Tibial nerve (tissue), 4 donors: ENCODE results near the gene MBNL2. TPM values are rescaled to one million over a fixed set of nuclear protein-coding genes. Genes with fewer than 3 reads are reported as not detected.

Source experiments
- DNase-seq, 2 donors: peaks; one replicate each; pipeline ENCODE4 v3.0.0-alpha.2; 2019; ENCODE audit warnings: low spot score in 2 of 2
- H3K27ac ChIP-seq, 4 donors: fragments of 200-600 bp; sonication (generic) in 3 of 4; one replicate each; pipeline ENCODE4 v1.5.1; 2017 to 2019; ENCODE audit warnings: mild to moderate bottlenecking in 1 of 4
- H3K27me3 ChIP-seq, 2 donors: fragments of 200-600 bp; sonication (generic) in 1 of 2; one replicate each; pipeline versions ENCODE4 v1.5.1 to v1.6.0; 2017 to 2019
- H3K36me3 ChIP-seq, 3 donors: fragments of 200-600 bp; sonication (generic); one replicate each; pipeline ENCODE4 v1.5.1; 2018 to 2019
- H3K4me1 ChIP-seq, 4 donors: fragments of 200-600 bp; sonication (generic) in 3 of 4; one replicate each; pipeline ENCODE4 v1.5.1; 2017 to 2019
- H3K4me3 ChIP-seq, 4 donors: fragments of 200-600 bp; sonication (generic) in 3 of 4; one replicate each; pipeline ENCODE4 v1.5.1; 2017 to 2019; ENCODE audit warnings: mild to moderate bottlenecking in 1 of 4, moderate library complexity in 1 of 4
- H3K9me3 ChIP-seq, 4 donors: fragments of 200-600 bp; sonication (generic) in 3 of 4; one replicate each; pipeline ENCODE4 v1.5.1; 2017 to 2019
- EP300 ChIP-seq, 2 donors: sonication (generic); formaldehyde crosslinking; IDR thresholded peaks; one replicate each; pipeline ENCODE4 v1.6.1; 2017; ENCODE audit warnings: antibody characterized with exemption in 2 of 2, mild to moderate bottlenecking in 1 of 2
- POLR2A ChIP-seq, 2 donors: fragments of 450-650 bp; IDR thresholded peaks; one replicate each; pipeline ENCODE4 v1.6.1; 2017; ENCODE audit warnings: antibody characterized with exemption in 2 of 2, mild to moderate bottlenecking in 2 of 2, moderate library complexity in 2 of 2
- WGBS, 2 donors: methylation state at CpG; one replicate each; pipeline ENCODE4 v1.1.5; 2018; 5-methylcytosine and 5-hydroxymethylcytosine counted together
- total RNA-seq, 4 donors: library from RNA; depleted of rRNA; stranded (reverse); fragments of >200 nt; gene quantifications; one replicate each; pipeline ENCODE4 v1.1.0, GENCODE V29; 2016
- TF ChIP-seq, protein P1 (sequence below), 5 experiments: fragments of 200-600 bp in 3 of 5; fragments of 450-650 bp in 2 of 5; sonication (generic) in 3 of 5; IDR thresholded peaks; one replicate each; pipeline ENCODE4 v1.5.1; 2016 to 2019; ENCODE audit warnings: antibody characterized with exemption in 5 of 5, mild to moderate bottlenecking in 3 of 5, moderate library complexity in 2 of 5

Gene MBNL2
- total RNA-seq, 4 donors from 2014 or later: 87.9 to 126 (median 95.5) TPM

DNA sequence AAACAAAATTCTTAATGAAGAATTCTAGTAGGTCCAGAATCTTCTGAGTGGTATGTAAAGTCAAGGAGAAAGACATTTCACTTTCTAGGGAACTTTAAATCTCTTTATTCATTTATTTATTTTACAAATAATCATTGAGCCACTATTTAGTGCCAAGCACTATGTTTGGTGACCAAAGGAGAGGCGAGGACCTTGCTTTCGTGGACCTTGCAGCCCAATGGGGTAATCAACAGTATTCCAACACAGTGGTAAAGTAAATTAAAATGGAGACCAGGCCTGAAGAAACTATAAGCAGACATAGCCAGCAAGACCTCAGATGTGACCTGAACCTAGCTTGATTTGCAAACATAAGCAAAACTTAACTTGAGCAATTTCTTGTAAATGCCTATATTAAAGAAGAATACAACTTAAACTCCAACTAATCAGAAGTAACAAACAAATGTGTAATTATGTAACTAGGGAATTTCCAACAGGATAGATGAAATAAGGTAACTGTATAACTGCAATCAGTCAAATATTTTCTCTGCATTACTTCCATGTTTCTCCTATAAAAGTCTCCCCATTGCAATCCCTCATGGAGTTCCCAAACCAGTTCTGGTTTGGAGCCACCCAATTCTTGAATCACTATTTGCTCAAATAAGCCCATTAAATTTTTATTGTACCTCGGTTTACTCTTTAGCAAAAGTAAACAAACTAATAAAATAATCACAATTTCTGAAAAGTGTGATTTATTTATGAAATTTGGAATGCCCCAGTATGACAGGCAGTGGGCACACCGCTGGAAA lies 67.6 kb downstream of the MBNL2 start:
- TF ChIP-seq, protein P1, sequence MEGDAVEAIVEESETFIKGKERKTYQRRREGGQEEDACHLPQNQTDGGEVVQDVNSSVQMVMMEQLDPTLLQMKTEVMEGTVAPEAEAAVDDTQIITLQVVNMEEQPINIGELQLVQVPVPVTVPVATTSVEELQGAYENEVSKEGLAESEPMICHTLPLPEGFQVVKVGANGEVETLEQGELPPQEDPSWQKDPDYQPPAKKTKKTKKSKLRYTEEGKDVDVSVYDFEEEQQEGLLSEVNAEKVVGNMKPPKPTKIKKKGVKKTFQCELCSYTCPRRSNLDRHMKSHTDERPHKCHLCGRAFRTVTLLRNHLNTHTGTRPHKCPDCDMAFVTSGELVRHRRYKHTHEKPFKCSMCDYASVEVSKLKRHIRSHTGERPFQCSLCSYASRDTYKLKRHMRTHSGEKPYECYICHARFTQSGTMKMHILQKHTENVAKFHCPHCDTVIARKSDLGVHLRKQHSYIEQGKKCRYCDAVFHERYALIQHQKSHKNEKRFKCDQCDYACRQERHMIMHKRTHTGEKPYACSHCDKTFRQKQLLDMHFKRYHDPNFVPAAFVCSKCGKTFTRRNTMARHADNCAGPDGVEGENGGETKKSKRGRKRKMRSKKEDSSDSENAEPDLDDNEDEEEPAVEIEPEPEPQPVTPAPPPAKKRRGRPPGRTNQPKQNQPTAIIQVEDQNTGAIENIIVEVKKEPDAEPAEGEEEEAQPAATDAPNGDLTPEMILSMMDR (IDR thresholded peaks at IDR 0.05): no peak
- TF ChIP-seq EP300 (IDR thresholded peaks at IDR 0.05) (no peak), POLR2A (IDR thresholded peaks at IDR 0.05) (no peak)
- Histone ChIP-seq H3K4me1 (peaks cover 0 to 64% (median 8%) of the 10 kb centered on the region in 4 donors), H3K9me3 (no peaks in the 10 kb centered on the region), H3K27ac (no peak overlapping the region), H3K4me3 (no peak overlapping the region), H3K36me3 (no peaks in the 10 kb centered on the region), H3K27me3 (no peaks in the 10 kb centered on the region)
- 98 to 99% methylated on average over 4 of the region's 4 CpGs for WGBS, 2 donors
- DNase-seq: no peak

- TF ChIP-seq POLR2A (IDR thresholded peaks at IDR 0.05): no peak
- TF ChIP-seq, protein P1 (IDR thresholded peaks at IDR 0.05): no peak
- TF ChIP-seq EP300 (IDR thresholded peaks at IDR 0.05): no peak
- peaks cover 0 to 85% (median 19%) of the 10 kb centered on the region in 4 donors for H3K4me1 ChIP-seq
- 33 to 40% methylated on average over 5 of the region's 5 CpGs for WGBS, 2 donors
- no peak for DNase-seq
- peak overlapping the region in 1 of 4 donors; percentile 34 for H3K27ac ChIP-seq
- H3K27me3 ChIP-seq: no peaks in the 10 kb centered on the region
- no peaks in the 10 kb centered on the region for H3K9me3 ChIP-seq
- H3K36me3 ChIP-seq: no peaks in the 10 kb centered on the region
- H3K4me3 ChIP-seq: no peak overlapping the region
Observed at GRCh38 chr13:97295283-97296182, 73.4 kb downstream of the MBNL2 start.

GRCh38 chr13:97296740-97297139 lies 74.6 kb downstream of the MBNL2 start:
- Histone ChIP-seq H3K9me3 (no peaks in the 10 kb centered on the region), H3K27ac (peak overlapping the region in 1 of 4 donors; percentile 20), H3K27me3 (no peaks in the 10 kb centered on the region), H3K4me3 (no peak overlapping the region), H3K4me1 (peaks cover 0 to 87% (median 20%) of the 10 kb centered on the region in 4 donors), H3K36me3 (no peaks in the 10 kb centered on the region)
- TF ChIP-seq EP300 (IDR thresholded peaks at IDR 0.05) (no peak), POLR2A (IDR thresholded peaks at IDR 0.05) (no peak)
- TF ChIP-seq, protein P1 (IDR thresholded peaks at IDR 0.05): no peak
- DNase-seq: no peak

- H3K4me1 ChIP-seq: peaks cover 0 to 96% (median 28%) of the 10 kb centered on the region in 4 donors
- 52 to 63% methylated on average over 1 of the region's 1 CpG for WGBS, 2 donors
Observed at GRCh38 chr13:97298816-97299215, 76.7 kb downstream of the MBNL2 start.

More at GRCh38 chr13:97298816-97299215, 76.7 kb downstream of the MBNL2 start:
- TF ChIP-seq POLR2A (IDR thresholded peaks at IDR 0.05): no peak
- TF ChIP-seq, protein P1 (IDR thresholded peaks at IDR 0.05): no peak
- no peak for TF ChIP-seq EP300 (IDR thresholded peaks at IDR 0.05)
- Histone ChIP-seq H3K4me3 (no peak overlapping the region), H3K27me3 (no peaks in the 10 kb centered on the region), H3K9me3 (no peaks in the 10 kb centered on the region), H3K36me3 (no peaks in the 10 kb centered on the region), H3K27ac (peak overlapping the region in 3 of 4 donors; percentile 21 to 73 (median 35))
- no peak for DNase-seq
